Measurements from ENCODE around the gene GNAT3.

Gene GNAT3

GRCh38 chr7:80511964-80512363 lies at the start of gene GNAT3:
TSS of gene GNAT3 (minus strand) at chr7:80512064. CDS start at chr7:80511926, 138 bp downstream.
- DNase-seq (ENCODE audit: low read depth) = no peak

GRCh38 chr7:80558116-80558515 lies 46.3 kb upstream of the GNAT3 start:
- DNase-seq (ENCODE audit: low read depth) = no peak

- DNase-seq (ENCODE audit: low read depth) = no peak
Measured at GRCh38 chr7:80552031-80552694, 40.3 kb upstream of the GNAT3 start.

GRCh38 chr7:80550005-80550404 lies 38.1 kb upstream of the GNAT3 start:
- DNase-seq (ENCODE audit: low read depth) = no peak

GRCh38 chr7:80548840-80549530 lies 37.1 kb upstream of the GNAT3 start:
- no peak for DNase-seq (ENCODE audit: low read depth)

- no peak for DNase-seq (ENCODE audit: low read depth)
Measured at GRCh38 chr7:80542398-80542797, 30.5 kb upstream of the GNAT3 start.

GRCh38 chr7:80540836-80541235 lies 29.0 kb upstream of the GNAT3 start:
- DNase-seq (ENCODE audit: low read depth) = no peak

GRCh38 chr7:80537091-80537490 lies 25.2 kb upstream of the GNAT3 start:
- no peak for DNase-seq (ENCODE audit: low read depth)

- DNase-seq (ENCODE audit: low read depth) = no peak
Measured at GRCh38 chr7:80536426-80536825, 24.6 kb upstream of the GNAT3 start.

- DNase-seq (ENCODE audit: low read depth) = no peak
Measured at GRCh38 chr7:80533287-80533686, 21.4 kb upstream of the GNAT3 start.

GRCh38 chr7:80532153-80532552 lies 20.3 kb upstream of the GNAT3 start:
- DNase-seq (ENCODE audit: low read depth) = no peak

- DNase-seq (ENCODE audit: low read depth) = no peak
Measured at GRCh38 chr7:80530136-80530535, 18.3 kb upstream of the GNAT3 start.

GRCh38 chr7:80529362-80529761 lies 17.5 kb upstream of the GNAT3 start:
- DNase-seq (ENCODE audit: low read depth) = no peak

GRCh38 chr7:80528689-80529088 lies 16.8 kb upstream of the GNAT3 start:
- DNase-seq (ENCODE audit: low read depth) = no peak

- DNase-seq (ENCODE audit: low read depth) = no peak
Measured at GRCh38 chr7:80526472-80526871, 14.6 kb upstream of the GNAT3 start.

- no peak for DNase-seq (ENCODE audit: low read depth)
Measured at GRCh38 chr7:80524693-80525092, 12.8 kb upstream of the GNAT3 start.

GRCh38 chr7:80521809-80522208 lies 9.9 kb upstream of the GNAT3 start:
- DNase-seq (ENCODE audit: low read depth) = no peak

GRCh38 chr7:80520199-80520598 lies 8.3 kb upstream of the GNAT3 start:
- no peak for DNase-seq (ENCODE audit: low read depth)

GRCh38 chr7:80517282-80517747 lies 5.5 kb upstream of the GNAT3 start:
- DNase-seq (ENCODE audit: low read depth) = no peak

GRCh38 chr7:80515298-80515697 lies 3.4 kb upstream of the GNAT3 start:
- no peak for DNase-seq (ENCODE audit: low read depth)

- DNase-seq (ENCODE audit: low read depth) = no peak
Measured at GRCh38 chr7:80510021-80510420, 1.8 kb downstream of the GNAT3 start.

- DNase-seq (ENCODE audit: low read depth) = no peak
Measured at GRCh38 chr7:80508440-80508839, 3.4 kb downstream of the GNAT3 start.

- no peak for DNase-seq (ENCODE audit: low read depth)
Measured at GRCh38 chr7:80505900-80506500, 5.9 kb downstream of the GNAT3 start.

Data from stimulated activated CD4-positive, alpha-beta T cell treated with anti-CD3 and anti-CD28 coated beads, Interleukin-2, amount 100 ng/mL, for 4 hours (primary cell).